Psoas muscle (tissue), 8 donors: ENCODE results near the gene TUBA1C. TPM values are rescaled to one million over a fixed set of nuclear protein-coding genes. Genes with fewer than 3 reads are reported as not detected.
A peak's percentile ranks its signal among the peaks of the same experiment; 100 is the strongest.
"Not testable (repeated sequence)": the region's sequence is repeated elsewhere in the genome, so short reads cannot be mapped to it uniquely, and the experiment has no call there.

Experiments used
- ATAC-seq, 4 donors: fragments of 200-7000 bp; cut with Tn5 transposase; one replicate each; pipeline ENCODE4 v1.9.1; 2020; ENCODE audit warnings: moderate library complexity in 3 of 4, mild to moderate bottlenecking in 2 of 4
- DNase-seq, 2 donors: peaks; one replicate each; pipeline ENCODE4 v3.0.0-alpha.2; 2020
- H3K27ac ChIP-seq: fragments of 200-600 bp; one replicate; pipeline ENCODE4 v1.8.0; 2022
- H3K27me3 ChIP-seq, 3 donors: fragments of 200-600 bp in 1 of 3; one replicate each; pipeline versions ENCODE4 v1.6.1 to v1.8.0; 2013 to 2022; ENCODE audit warnings: low read length in 2 of 3, mild to moderate bottlenecking in 2 of 3, moderate library complexity in 1 of 3; ENCODE audit not compliant: insufficient read depth in 3 of 3
- H3K36me3 ChIP-seq, 2 donors: fragments of 200-600 bp in 1 of 2; one replicate each; pipeline versions ENCODE4 v1.6.1 to v1.8.0; 2013 to 2022; ENCODE audit warnings: low read depth in 1 of 2, mild to moderate bottlenecking in 1 of 2, moderate library complexity in 1 of 2; ENCODE audit not compliant: insufficient read depth in 1 of 2
- H3K4me1 ChIP-seq: fragments of 200-600 bp; one replicate; pipeline ENCODE4 v1.8.0; 2022
- H3K4me3 ChIP-seq: fragments of 200-600 bp; one replicate; pipeline ENCODE4 v1.8.0; 2022; ENCODE audit warnings: mild to moderate bottlenecking
- H3K9me3 ChIP-seq: fragments of 200-600 bp; one replicate; pipeline ENCODE4 v1.8.0; 2022
- WGBS, 3 donors: extraction: QIAGEN DNeasy Blood & Tissue Kit; methylation state at CpG; one replicate each; pipeline versions ENCODE4 v1.1.6 to v1.1.7; 2013; 5-methylcytosine and 5-hydroxymethylcytosine counted together
- intact Hi-C, 2 donors: fragments of 100-400 bp; cut with DNase I; formaldehyde crosslinking; loops; one replicate each; pipeline versions ENCODE4 v1.11.0 to v1.14.2; 2022
- polyA plus RNA-seq, 3 donors: library from polyadenylated mRNA; stranded (reverse); fragments of 200-250 nt; gene quantifications; one replicate each; pipeline ENCODE4 v1.2.3, GENCODE V29; 2013
- total RNA-seq, 4 donors: library from RNA; stranded (reverse); fragmentation: NEBNext Ultra II Directional in 2 of 4; extraction: Animal tissue kit (Norgen Biotek cat#: 25700) in 2 of 4; gene quantifications; one replicate each; pipeline versions ENCODE4 v1.2.1 to v1.2.4, GENCODE V29; 2021 to 2023
- TF ChIP-seq, protein P1 (sequence below): fragments of 200-600 bp; IDR thresholded peaks from one replicate; pipeline ENCODE4 v1.8.0; 2022; ENCODE audit warnings: antibody characterized with exemption
- donor health status: healthy with polysubstance abuse.
- donor health status: DM: no; HTN: no; CAD: no; lungs with moderate emphysema.
- donor health status: Bipolar disorder and iron deficiency.
- donor health status: healthy.
- donor health status: DM: yes; HTN: yes; CAD: no.
- donor health status: DM: no; HTN: no; CAD: no.
- donor health status: DM: no; HTN: no; CAD: no.
- donor health status: DM: yes; HTN: yes; CAD: no.

TUBA1C gene
- total and polyA plus RNA-seq, 7 donors: 41.4 to 454 (median 62.9) TPM

DNA sequence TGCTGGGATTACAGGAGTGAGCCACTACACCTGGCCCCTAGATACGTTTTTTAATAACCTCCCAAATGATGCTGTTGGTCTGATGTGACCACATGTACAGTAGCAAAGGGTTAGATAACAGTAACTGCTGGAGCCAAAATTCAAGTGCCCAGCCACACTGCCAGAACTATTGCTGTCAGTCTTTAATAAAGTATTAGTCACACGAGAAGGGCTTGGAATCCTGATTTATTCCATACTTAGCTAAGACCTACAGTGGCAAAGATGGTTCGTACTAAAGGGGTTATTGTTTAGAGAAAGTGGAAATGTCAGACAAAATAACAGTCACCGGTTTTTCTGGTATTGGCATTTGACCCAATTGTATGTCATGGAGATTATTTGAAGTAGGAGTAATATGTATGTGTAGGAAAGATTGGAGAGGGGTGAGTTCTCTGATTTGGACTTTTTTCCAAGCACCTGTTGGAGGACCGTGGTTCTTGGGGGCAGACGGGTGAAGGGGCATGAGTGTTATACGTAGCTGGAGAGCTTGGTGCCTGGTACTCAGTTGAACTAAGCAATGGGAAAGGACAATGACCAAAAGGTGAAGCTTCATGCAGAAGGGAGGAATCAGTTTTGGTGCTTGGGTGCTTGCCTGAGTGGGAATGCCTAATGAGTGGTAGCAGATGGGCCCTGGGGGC, 9.7 kb downstream of the TUBA1C start:
- Histone ChIP-seq H3K36me3 (peaks cover 0 to 31% of the 10 kb centered on the region in 2 donors), H3K4me1 (no peaks in the 10 kb centered on the region), H3K4me3 (no peak overlapping the region), H3K27me3 (no peaks in the 10 kb centered on the region), H3K9me3 (no peaks in the 10 kb centered on the region), H3K27ac (no peak overlapping the region)
- DNase-seq: no peak
- WGBS, 3 donors: 65 to 78% (median 70%) methylated on average over 7 of the region's 7 CpGs
- intact Hi-C loops: no loop called here
- TF ChIP-seq, protein P1, sequence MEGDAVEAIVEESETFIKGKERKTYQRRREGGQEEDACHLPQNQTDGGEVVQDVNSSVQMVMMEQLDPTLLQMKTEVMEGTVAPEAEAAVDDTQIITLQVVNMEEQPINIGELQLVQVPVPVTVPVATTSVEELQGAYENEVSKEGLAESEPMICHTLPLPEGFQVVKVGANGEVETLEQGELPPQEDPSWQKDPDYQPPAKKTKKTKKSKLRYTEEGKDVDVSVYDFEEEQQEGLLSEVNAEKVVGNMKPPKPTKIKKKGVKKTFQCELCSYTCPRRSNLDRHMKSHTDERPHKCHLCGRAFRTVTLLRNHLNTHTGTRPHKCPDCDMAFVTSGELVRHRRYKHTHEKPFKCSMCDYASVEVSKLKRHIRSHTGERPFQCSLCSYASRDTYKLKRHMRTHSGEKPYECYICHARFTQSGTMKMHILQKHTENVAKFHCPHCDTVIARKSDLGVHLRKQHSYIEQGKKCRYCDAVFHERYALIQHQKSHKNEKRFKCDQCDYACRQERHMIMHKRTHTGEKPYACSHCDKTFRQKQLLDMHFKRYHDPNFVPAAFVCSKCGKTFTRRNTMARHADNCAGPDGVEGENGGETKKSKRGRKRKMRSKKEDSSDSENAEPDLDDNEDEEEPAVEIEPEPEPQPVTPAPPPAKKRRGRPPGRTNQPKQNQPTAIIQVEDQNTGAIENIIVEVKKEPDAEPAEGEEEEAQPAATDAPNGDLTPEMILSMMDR: no peak
- no peak for ATAC-seq

DNA sequence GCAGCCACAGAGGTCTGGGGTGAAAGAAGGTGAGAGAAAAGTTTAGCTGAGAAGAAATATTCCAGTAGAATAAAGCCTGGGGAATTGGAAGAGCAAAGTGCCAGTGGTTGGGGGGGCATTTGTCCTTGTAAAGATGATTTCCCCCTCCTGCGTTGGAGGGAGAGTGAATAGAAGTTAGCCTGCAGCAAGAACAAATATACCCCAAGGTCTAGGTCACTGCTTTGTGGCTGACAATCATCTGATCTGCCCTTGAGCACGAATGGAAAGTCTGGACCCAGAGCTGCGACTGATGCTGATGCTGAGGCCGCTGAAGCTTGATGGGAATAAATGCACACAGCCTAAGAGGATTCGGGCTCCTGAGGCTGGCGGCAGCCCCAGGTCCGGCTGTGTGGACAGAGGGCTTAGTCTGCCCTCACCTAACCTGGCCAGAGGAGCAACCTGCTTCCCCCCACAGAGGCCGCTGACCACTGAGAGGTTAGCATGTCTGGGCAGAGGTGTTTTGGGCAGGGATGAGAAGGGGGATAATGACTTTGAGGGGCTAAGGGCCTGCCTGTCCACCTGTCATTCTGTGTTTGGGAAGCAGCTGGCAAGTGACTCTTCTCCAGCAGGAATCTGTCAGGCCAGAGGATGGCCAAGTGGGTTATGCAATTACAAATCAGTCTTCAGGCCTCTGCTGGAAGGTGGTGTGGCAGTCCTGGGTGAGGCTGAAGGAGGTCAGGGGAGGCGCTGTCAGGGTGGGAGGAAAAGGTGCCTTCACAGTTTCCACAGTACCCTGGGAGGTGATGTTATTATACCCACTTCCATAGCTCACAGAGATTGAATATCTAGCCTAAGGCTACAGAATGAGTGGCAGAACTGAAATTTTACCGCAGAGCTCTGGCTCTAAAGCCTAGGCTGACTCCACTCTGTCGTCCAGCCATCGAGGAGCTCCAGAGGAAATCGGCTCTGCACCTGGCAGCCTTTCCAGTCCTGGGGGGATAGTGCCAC, 11.7 kb downstream of the TUBA1C start:
- Histone ChIP-seq H3K36me3 (peaks cover 0 to 13% of the 10 kb centered on the region in 2 donors), H3K27ac (no peak overlapping the region), H3K9me3 (no peaks in the 10 kb centered on the region), H3K4me1 (no peaks in the 10 kb centered on the region), H3K4me3 (no peak overlapping the region), H3K27me3 (no peaks in the 10 kb centered on the region)
- no peak for DNase-seq
- intact Hi-C loops: no loop called here
- ATAC-seq: peak in 1 of 4 donors; percentile 37
- WGBS, 3 donors: 68 to 75% (median 72%) methylated on average over 13 of the region's 13 CpGs
- TF ChIP-seq, protein P1: no peak

DNA sequence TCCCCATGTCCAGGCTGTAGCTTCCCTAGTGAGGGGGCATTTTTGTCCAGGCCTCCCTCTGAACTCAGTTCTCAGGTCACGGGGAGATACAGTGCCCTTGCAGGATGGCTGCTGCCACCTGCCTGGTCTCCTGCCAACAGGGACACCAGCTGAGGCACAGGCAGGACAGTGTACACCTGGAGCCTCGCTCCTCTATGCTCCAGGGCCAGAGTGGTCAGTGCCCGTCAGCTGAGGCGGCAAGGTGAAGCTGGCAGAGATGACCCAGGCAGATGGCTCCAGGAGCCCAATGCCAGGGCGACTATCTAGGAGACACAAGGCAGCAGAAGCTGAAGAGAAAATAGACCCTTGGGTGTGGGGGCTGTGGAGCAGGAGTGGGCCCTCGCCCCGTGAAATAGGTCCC, 12.6 kb downstream of the TUBA1C start:
- intact Hi-C loops: no loop called here

DNA sequence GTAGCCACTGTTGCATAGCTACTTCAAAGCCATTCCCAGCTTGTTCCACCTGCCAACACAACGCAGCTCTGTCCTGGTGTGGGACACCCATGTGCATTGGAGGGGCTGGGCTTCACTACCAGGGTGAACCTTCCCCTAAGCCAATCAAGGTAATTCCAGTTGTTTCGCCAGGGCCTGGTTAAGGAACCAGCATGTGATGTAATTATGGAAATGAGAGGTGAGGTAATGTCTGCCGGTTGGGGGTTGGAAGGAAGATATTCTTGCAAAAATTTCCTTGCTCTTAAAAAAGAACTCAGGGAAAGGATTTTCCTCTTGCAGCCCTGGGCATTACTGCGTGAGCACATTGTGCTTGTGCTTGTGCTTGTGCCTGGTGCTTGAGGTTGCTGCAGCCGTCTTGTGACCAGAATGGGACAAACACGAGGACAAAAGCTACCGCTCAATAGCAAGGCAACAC, 14.9 kb downstream of the TUBA1C start:
- H3K4me1 ChIP-seq: no peaks in the 10 kb centered on the region
- H3K27me3 ChIP-seq: peaks cover 0 to 6% (median 0%) of the 10 kb centered on the region in 3 donors
- H3K27ac ChIP-seq: no peak overlapping the region
- intact Hi-C loops: no loop called here
- no peaks in the 10 kb centered on the region for H3K36me3 ChIP-seq
- no peaks in the 10 kb centered on the region for H3K9me3 ChIP-seq
- no peak for DNase-seq
- TF ChIP-seq, protein P1: no peak
- H3K4me3 ChIP-seq: no peak overlapping the region
- no peak for ATAC-seq
- 54 to 57% (median 54%) methylated on average over 7 of the region's 7 CpGs for WGBS, 3 donors

More for the DNA sequence above, 12.6 kb downstream of the TUBA1C start:
- no peaks in the 10 kb centered on the region for H3K4me1 ChIP-seq
- H3K4me3 ChIP-seq: no peak overlapping the region
- H3K27ac ChIP-seq: no peak overlapping the region
- no peaks in the 10 kb centered on the region for H3K9me3 ChIP-seq
- no peaks in the 10 kb centered on the region for H3K27me3 ChIP-seq
- 91 to 92% (median 91%) methylated on average over 7 of the region's 7 CpGs for WGBS, 3 donors
- DNase-seq (no peak), ATAC-seq (no peak)
- TF ChIP-seq, protein P1: no peak
- peaks cover 0 to 9% of the 10 kb centered on the region in 2 donors for H3K36me3 ChIP-seq

DNA sequence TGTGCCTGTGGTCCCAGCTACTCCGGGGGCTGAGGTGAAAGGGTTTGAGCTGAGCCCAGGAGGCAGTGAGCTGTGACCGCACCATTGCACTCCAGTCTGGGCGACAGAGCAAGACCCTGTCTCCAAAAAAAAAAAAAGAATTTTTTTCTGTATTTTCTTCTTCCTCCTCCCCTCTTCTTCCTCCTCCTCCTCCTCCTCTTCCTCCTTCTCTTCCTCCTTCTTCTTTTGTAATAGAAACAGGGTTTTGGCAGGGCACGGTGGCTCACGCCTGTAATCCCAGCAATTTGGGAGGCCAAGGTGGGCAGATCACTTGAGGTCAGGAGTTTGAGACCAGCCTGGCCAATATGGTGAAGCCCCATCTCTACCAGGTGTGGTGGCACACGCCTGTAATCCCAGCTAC, 15.7 kb downstream of the TUBA1C start:
- H3K27me3 ChIP-seq, ATAC-seq, H3K4me1 ChIP-seq, intact Hi-C loops, H3K27ac ChIP-seq, H3K4me3 ChIP-seq, DNase-seq, H3K36me3 ChIP-seq, H3K9me3 ChIP-seq: not testable (repeated sequence)
- 88 to 93% (median 90%) methylated on average over 6 of the region's 6 CpGs for WGBS, 3 donors
